ENCODE data around the gene CREB3L1.
A peak's percentile ranks its signal among the peaks of the same experiment; 100 is the strongest.

The CREB3L1 gene

DNA sequence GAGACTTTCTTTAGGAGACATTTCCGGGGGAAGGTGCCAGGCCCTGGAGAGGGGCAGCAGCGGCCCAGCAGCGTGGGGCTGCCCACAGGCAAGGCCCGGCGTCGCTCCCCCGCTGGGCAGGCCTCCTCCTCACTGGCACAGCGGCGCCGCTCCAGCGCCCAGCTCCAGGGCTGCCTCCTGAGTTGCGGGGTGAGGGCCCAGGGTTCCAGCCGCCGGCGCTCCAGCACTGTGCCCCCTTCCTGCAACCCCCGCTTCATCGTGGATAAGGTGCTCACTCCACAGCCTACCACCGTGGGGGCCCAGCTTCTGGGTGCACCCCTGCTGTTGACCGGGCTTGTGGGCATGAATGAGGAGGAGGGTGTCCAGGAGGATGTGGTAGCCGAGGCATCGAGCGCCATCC is 88.8 kb downstream of the CREB3L1 start:
- DNase-seq (ENCODE audit: low read depth), result no peak

DNA sequence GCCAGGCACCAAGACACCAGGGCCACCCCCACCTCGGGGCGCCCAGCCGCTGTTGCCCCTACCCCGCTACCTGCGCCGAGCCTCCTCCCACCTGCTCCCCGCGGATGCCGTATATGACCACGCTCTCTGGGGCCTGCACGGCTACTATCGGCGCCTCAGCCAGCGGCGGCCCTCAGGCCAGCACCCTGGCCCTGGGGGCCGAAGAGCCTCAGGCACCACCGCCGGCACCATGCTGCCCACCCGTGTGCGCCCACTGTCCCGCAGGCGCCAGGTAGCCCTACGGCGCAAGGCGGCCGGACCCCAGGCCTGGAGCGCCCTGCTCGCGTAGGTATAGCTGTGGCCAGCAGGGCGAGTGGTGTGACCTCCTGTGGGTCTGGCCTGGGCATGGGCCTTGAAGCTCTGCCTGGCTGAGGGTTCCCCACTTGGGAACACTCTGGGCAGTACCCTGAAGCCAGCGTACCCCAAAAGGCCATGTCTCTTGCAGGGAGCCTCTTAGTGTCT is 89.2 kb downstream of the CREB3L1 start:
- DNase-seq (ENCODE audit: low read depth), result no peak

DNA sequence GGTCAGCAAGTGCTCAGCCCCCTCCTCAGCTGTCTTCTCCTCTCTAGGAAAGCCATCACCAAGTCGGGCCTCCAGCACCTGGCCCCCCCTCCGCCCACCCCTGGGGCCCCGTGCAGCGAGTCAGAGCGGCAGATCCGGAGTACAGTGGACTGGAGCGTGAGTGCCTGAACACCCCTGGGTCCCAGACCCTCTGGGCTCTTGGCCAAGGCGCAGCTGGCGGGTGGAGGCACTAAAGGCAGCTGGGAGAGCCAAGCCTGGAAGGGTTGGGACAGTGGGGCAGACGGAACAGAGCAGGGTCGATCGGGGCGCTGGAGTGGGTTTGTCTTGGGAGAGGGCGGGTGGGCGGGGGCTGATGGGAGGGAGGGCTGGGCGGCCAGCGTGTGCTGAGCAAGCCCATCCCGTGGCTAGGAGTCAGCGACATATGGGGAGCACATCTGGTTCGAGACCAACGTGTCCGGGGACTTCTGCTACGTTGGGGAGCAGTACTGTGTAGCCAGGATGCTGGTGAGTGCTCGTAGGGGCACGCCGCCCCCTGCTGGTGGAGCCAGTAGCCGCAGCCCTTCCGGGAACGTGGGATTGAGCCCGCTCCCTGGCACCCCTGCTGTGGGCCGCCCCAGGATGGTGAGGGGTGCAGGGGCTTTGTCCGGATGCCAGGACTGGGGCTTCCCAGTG is 89.9 kb downstream of the CREB3L1 start:
- peak; percentile 63 for DNase-seq (ENCODE audit: low read depth)

DNA sequence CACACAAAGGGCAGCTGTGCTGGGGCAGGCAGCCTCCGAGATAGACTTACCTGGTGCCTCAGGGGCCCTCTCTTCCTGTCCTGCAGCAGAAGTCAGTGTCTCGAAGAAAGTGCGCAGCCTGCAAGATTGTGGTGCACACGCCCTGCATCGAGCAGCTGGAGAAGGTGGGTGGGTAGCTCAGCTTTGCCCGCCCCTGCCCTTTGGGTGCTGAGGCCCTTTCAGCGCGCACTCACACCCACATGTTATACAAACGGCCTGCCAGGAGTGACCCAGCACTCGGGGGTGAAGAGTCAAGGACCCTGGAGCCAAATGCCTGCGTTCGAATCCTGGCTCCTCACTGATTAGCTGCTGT is 90.4 kb downstream of the CREB3L1 start:
- DNase-seq (ENCODE audit: low read depth), result no peak

GRCh38 chr11:46369458-46370152 is 92.1 kb downstream of the CREB3L1 start:
- no peak for DNase-seq (ENCODE audit: low read depth)

GRCh38 chr11:46370253-46370652 is 92.8 kb downstream of the CREB3L1 start:
- no peak for DNase-seq (ENCODE audit: low read depth)
